K562 (cell line): ENCODE data around the gene PLPP4. TPM values are rescaled to one million over a fixed set of nuclear protein-coding genes. Genes with fewer than 3 reads are reported as not detected.

Experiments used
- ATAC-seq: fragments of 200-7000 bp; cut with Tn5 transposase; 3 replicates; pipeline ENCODE4 v1.9.1; 2020; ENCODE audit warnings: moderate library complexity
- BruUV-seq: library from RNA; stranded (reverse); fragments of 400-500 nt; replicated peaks from 2 replicates; lab custom pipeline; 2021; lab: Mats Ljungman, UMichigan
- CTCF ChIA-PET: fragments of 300-600 bp; formaldehyde crosslinking; extraction: SDS; loops from one replicate; lab custom pipeline; 2021; ENCODE audit warnings: low intra/inter-chr PET ratio; lab: Yijun Ruan, JAX
- POLR2A ChIA-PET: fragments of 300-600, 350-650 bp; sonication (Branson Sonifier 250); formaldehyde crosslinking; extraction: SDS; loops from one replicate; lab custom pipeline; 2021; ENCODE audit warnings: antibody characterized with exemption, inconsistent platforms; lab: Yijun Ruan, JAX
- DNase-seq, 4 experiments: peaks; one replicate each; pipeline versions ENCODE4 v3.0.0 to v3.0.0-alpha.2; 2011 to 2018; ENCODE audit warnings: low spot score in 3 of 4, mixed read lengths in 3 of 4; ENCODE audit errors: extremely low read depth in 1 of 4
- FAIRE-seq: peaks from 2 replicates; lab custom pipeline; 2011; peaks lifted over from hg19 to GRCh38; lab: Jason Lieb, UNC
- H2AFZ ChIP-seq: 2 replicates; pipeline ENCODE4 v1.6.0; 2011; ENCODE audit warnings: low read depth, low read length, control low read depth, inconsistent platforms
- H3K27ac ChIP-seq: fragments of 200-600 bp; 3 replicates; pipeline ENCODE4 v1.8.0; 2011; ENCODE audit warnings: low read depth, mild to moderate bottlenecking, control low read depth, inconsistent platforms, low read length, moderate library complexity, mixed read lengths; ENCODE audit errors: extremely low read depth
- H3K27me3 ChIP-seq, 2 experiments: fragments of 300-600 bp in 1 of 2; 2 replicates in 1 of 2; 3 replicates in 1 of 2; pipeline versions ENCODE4 v1.6.0 to v1.8.0; 2011; ENCODE audit warnings: inconsistent platforms in 2 of 2, low read length in 2 of 2, mild to moderate bottlenecking in 1 of 2, mixed read lengths in 1 of 2, moderate library complexity in 1 of 2; ENCODE audit not compliant: control insufficient read depth in 2 of 2, insufficient read depth in 2 of 2
- H3K36me3 ChIP-seq: fragments of 300-600 bp; 3 replicates; pipeline ENCODE4 v1.8.0; 2011; ENCODE audit warnings: mild to moderate bottlenecking, low read length, inconsistent platforms; ENCODE audit not compliant: control insufficient read depth, insufficient read depth
- H3K4me1 ChIP-seq, 2 experiments: fragments of 200-600 bp in 1 of 2; replicated peaks in 1 of 2; 2 replicates in 1 of 2; 3 replicates in 1 of 2; pipeline versions ENCODE4 v1.5.1 to v1.8.0; 2011; ENCODE audit warnings: inconsistent platforms in 2 of 2, low read length in 2 of 2, mild to moderate bottlenecking in 1 of 2, mixed read lengths in 1 of 2, moderate library complexity in 1 of 2; ENCODE audit not compliant: control insufficient read depth in 2 of 2, insufficient read depth in 2 of 2
- H3K4me2 ChIP-seq: 2 replicates; pipeline ENCODE4 v1.6.1; 2011; ENCODE audit warnings: low read length, control low read depth, inconsistent platforms, mixed read lengths; ENCODE audit not compliant: insufficient read depth
- H3K4me3 ChIP-seq: fragments of 200-600 bp; sonication (generic), shearing (Covaris generic); 2 replicates; pipeline ENCODE4 v1.5.1; 2016; ENCODE audit warnings: control low read depth, inconsistent platforms
- H3K79me2 ChIP-seq: fragments of 200-600 bp; 3 replicates; pipeline ENCODE4 v1.8.0; 2011; ENCODE audit warnings: low read length, inconsistent platforms; ENCODE audit not compliant: control insufficient read depth, insufficient read depth
- H3K9ac ChIP-seq, 2 experiments: 2 replicates each; pipeline versions ENCODE4 v1.6.0 to v1.6.1; 2011; ENCODE audit warnings: low read depth in 2 of 2, low read length in 2 of 2, control low read depth in 1 of 2, inconsistent platforms in 1 of 2, mild to moderate bottlenecking in 1 of 2, mixed read lengths in 1 of 2; ENCODE audit not compliant: insufficient read depth in 1 of 2
- H3K9me1 ChIP-seq: one replicate; pipeline ENCODE4 v1.6.0; 2011; ENCODE audit warnings: inconsistent platforms, mild to moderate bottlenecking, low read length, moderate library complexity; ENCODE audit not compliant: control insufficient read depth, insufficient read depth
- H3K9me3 ChIP-seq: replicated peaks from 2 replicates; pipeline ENCODE4 v1.5.1; 2011; ENCODE audit warnings: low read depth, low read length, inconsistent platforms; ENCODE audit not compliant: control insufficient read depth, insufficient read depth
- H4K20me1 ChIP-seq: replicated peaks from 2 replicates; pipeline ENCODE4 v1.6.1; 2011; ENCODE audit warnings: low read length, inconsistent platforms, mixed read lengths; ENCODE audit not compliant: control insufficient read depth, insufficient read depth
- CBX8 ChIP-seq: fragments of 200-600 bp; sonication (generic); IDR thresholded peaks from 2 replicates; pipeline ENCODE4 v1.6.1; 2012; ENCODE audit warnings: borderline replicate concordance, mixed run types, low read depth, mild to moderate bottlenecking, moderate library complexity, mixed read lengths, low read length, control low read depth, inconsistent platforms; ENCODE audit not compliant: poor library complexity, severe bottlenecking; ENCODE audit errors: extremely low read depth
- CHD7 ChIP-seq: fragments of 200-600 bp; sonication (generic); IDR thresholded peaks from one replicate; pipeline ENCODE4 v1.6.1; 2012; ENCODE audit warnings: mild to moderate bottlenecking, low read depth, low read length, inconsistent platforms
- RREB1 ChIP-seq: fragments of 250-450 bp; sonication (Bioruptor Pico); IDR thresholded peaks from 2 replicates; pipeline ENCODE4 v1.4.0; 2020
- WGBS: fragments of 100-300 bp; shearing (Covaris generic); methylation state at CpG from one replicate; pipeline ENCODE4 v1.1.6; 2016; ENCODE audit warnings: low coverage, mixed read lengths; ENCODE audit not compliant: insufficient coverage; ENCODE audit errors: missing lambda C conversion rate; 5-methylcytosine and 5-hydroxymethylcytosine counted together
- in situ Hi-C: fragments of 300-500 bp; cut with MboI; formaldehyde crosslinking; loops from 4 replicates; pipeline ENCODE4 v1.15.0; 2018; ENCODE audit warnings: inconsistent platforms, mixed read lengths
- intact Hi-C: fragments of 100-400 bp; cut with micrococcal nuclease; formaldehyde crosslinking; loops from 2 replicates; pipeline ENCODE4 v1.14.2; 2022
- polyA plus RNA-seq, 8 experiments: library from polyadenylated mRNA; depleted of rRNA in 4 of 8; stranded (reverse) in 5 of 8; unstranded in 3 of 8; fragments of >200 nt; fragmentation: Nextera tagmentation in 2 of 8; fragmentation: Illumina TruSeq in 1 of 8; extraction: Ambion mirVana in 2 of 8; extraction: Trizol in 1 of 8; gene quantifications; 2 replicates each; pipeline versions ENCODE4 v1.2.1 to v1.2.3, GENCODE V29; 2011 to 2014; ENCODE audit warnings: inconsistent platforms in 1 of 8, missing spikeins in 1 of 8
- total RNA-seq, 7 experiments: library from RNA; depleted of rRNA in 6 of 7; stranded (reverse); fragments of >200 nt in 6 of 7; fragmentation: Illumina TruSeq in 2 of 7; extraction: Trizol in 2 of 7; gene quantifications; 2 replicates each; pipeline versions ENCODE4 v1.2.1 to v1.2.3, GENCODE V29; 2011 to 2021; ENCODE audit warnings: low replicate concordance in 1 of 7

Gene PLPP4
- total and polyA plus RNA-seq, 9 of the 15 experiments (the other 6 are each of a cell fraction or from before 2014, with no cell fraction given), result 0.08 TPM; not detected in 8

- FAIRE-seq (no peak), ATAC-seq (no peak), DNase-seq (no peak)
- CTCF ChIA-PET, result no interaction called here
- Histone ChIP-seq H3K27me3 (no peaks in the 10 kb centered on the region), H3K4me3 (no peak overlapping the region), H3K79me2 (no peaks in the 10 kb centered on the region), H3K27ac (no peak overlapping the region), H2AFZ (no peak overlapping the region), H3K9me3 (no peaks in the 10 kb centered on the region), H3K4me1 (no peaks in the 10 kb centered on the region), H3K36me3 (no peaks in the 10 kb centered on the region), H3K4me2 (no peak overlapping the region), H3K9ac (no peak overlapping the region), H4K20me1 (no peaks in the 10 kb centered on the region), H3K9me1 (no peaks in the 10 kb centered on the region)
- 6% methylated on average over 2 of the region's 2 CpGs for WGBS
- BruUV-seq, result no TSS peak
- in situ Hi-C loops (no loop called here), intact Hi-C loops (no loop called here)
- POLR2A ChIA-PET, result interaction anchor here (0.8 kb wide), 1 partner anchor 17 kb away, joined by 3 read pairs; no protein-coding TSS in a partner anchor
- TF ChIP-seq CHD7, result no peak
- no peak for TF ChIP-seq CBX8
- TF ChIP-seq RREB1 (CRISPR knock-in tag), result no peak
Measured at GRCh38 chr10:120583424-120584108, 126.5 kb downstream of the PLPP4 start.
